ENCODE data around the gene PCSK4. TPM values are rescaled to one million over a fixed set of nuclear protein-coding genes. Genes with fewer than 3 reads are reported as not detected.

The PCSK4 gene
- total RNA-seq, 1 donor from 2014 or later = 2.8 TPM

DNA sequence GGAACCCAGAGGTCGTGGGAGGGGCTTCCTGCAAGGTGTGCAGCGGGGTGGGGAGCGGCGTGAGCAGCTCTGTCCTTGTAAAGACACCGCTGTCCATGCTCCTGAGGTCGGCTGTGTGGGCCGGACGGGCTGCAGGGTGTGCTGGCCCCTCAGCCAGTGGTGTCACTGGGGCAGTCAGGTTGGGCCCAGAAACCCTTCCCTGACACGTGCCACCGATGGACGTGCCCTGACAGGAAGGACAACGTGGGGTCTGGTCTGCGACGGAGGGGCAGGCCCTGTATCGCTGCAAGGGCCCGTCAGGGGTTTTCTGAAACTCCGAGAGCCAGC lies 56.1 kb downstream of the PCSK4 start:
- ATAC-seq = no peak
- no peak for DNase-seq
- intact Hi-C loops (cut with micrococcal nuclease) = no loop called here

DNA sequence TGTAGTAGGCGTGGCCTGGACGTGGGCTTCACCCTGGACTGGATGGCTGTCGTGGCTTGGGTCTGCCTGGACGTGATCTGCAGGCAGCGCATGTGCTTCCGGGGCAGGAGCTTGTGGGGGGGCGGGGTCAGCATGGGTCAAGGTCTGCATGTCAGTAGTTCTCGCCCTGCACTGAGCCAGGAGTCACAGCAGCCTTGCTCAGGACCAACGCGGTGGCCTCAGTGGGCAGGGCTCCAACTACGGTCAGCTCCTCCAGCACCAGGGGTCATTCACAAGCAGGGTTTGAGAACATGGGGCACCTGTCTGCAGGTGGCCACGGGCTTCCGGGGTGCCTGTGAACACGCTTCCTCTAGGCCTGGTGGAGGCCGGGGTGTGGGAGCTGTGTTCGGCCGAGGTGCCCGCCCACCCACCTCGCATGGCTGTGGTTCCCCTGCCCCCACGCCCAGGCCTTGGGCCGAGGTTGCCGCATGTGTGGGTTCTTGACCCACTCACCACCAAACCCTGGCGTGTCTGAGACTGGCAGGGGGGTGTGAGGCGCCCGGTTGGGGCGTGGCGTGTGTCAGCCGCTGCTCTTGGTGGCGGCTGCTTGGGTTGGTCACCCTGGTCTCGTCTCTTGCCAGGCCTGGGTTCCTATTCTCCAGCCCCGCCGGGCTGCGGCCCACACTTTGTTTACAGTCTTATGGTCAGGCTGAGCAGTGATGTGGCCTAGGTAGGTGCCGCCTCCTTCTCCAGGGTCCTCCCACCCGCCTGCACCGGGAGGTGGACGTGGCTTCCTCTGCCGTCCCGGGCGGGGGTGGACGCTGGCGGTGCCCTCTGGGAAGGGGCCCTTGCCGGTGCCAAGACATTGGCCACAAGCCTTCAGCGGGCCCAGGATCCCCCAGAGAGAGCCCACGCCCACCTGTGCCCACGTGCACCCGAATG lies 56.8 kb downstream of the PCSK4 start:
- no peak for DNase-seq
- intact Hi-C loops (cut with micrococcal nuclease) = no loop called here
- no peak for ATAC-seq

DNA sequence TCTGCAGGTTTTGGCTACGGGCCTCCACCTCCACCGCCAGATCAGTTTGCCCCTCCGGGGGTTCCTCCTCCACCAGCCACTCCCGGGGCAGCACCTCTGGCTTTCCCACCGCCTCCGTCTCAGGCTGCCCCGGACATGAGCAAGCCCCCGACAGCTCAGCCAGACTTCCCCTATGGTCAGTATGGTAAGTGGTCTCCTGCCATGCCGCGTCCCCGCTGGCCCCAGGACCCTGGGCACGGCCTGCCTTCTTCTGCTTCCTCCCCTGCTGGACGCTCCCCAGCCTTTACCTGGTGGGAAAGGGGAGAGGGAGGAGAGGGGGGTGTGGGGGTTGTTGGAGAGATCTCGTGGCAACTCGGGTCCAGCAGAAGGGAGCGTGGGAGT lies 57.7 kb downstream of the PCSK4 start:
- DNase-seq = no peak
- ATAC-seq = no peak
- intact Hi-C loops (cut with micrococcal nuclease) = no loop called here

DNA sequence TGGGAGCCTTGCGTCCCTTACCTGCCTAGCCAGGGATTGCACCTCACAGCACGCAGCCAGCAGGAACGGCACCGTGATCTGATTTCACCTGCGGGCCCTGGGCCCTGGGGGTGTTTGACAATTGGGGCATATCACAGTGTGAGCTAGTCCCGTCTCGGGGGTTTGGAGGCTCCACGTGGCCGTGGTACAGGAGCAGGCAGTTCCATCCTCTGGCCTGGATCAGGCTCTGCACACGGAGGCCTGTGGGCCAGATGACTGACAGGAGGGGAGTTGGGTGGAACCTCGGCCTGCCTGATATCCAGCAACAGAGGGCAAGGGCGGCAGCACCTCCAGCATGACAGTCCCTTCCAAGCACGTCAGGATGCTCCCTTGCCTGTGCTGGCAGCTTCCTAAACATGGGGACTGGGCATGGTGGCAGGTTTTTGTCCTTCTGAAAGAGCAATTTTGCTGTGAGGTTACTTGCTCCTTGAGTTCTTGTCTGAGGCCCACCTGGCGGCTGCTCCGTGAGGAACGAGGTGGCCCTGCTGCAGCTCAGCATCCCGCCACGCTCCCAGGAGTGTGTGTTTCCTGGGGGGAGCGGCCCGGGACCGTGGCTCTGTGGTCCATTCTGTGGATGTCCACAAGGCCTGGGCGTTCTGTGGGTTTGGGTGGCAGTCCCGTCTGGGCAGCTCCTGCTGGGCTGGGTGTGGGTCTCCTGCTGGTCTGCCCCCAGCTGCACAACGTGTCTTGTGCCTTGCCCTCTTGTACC lies 58.2 kb downstream of the PCSK4 start:
- intact Hi-C loops (cut with micrococcal nuclease) = no loop called here
- no peak for DNase-seq

More for the DNA sequence above, 58.2 kb downstream of the PCSK4 start:
- no peak for ATAC-seq

Other genes starting within 250 kb of the PCSK4 start
- 686 TPM for gene ATP5F1D, start 248.6 kb downstream of the PCSK4 start, total RNA-seq
- 59.7 TPM for gene MIDN, start 241.8 kb downstream of the PCSK4 start, total RNA-seq
- gene CIRBP, start 221.0 kb downstream of the PCSK4 start, total RNA-seq = 248 TPM
- 13.1 TPM for gene FAM174C, start 214.8 kb downstream of the PCSK4 start, total RNA-seq
- gene EFNA2, start 204.5 kb downstream of the PCSK4 start, total RNA-seq = not detected
- gene NDUFS7, start 106.4 kb downstream of the PCSK4 start, total RNA-seq = 461 TPM
- gene GAMT, start 88.8 kb downstream of the PCSK4 start, total RNA-seq = 92.5 TPM
- gene DAZAP1, start 82.8 kb downstream of the PCSK4 start, total RNA-seq = 96.7 TPM
- 625 TPM for gene RPS15, start 52.0 kb downstream of the PCSK4 start, total RNA-seq
- 0.17 TPM for gene APC2, start 40.2 kb downstream of the PCSK4 start, total RNA-seq
- gene C19orf25, start 11.1 kb downstream of the PCSK4 start, total RNA-seq = 16.2 TPM
- gene REEP6, start 831 bp upstream of the PCSK4 start, total RNA-seq = 0.72 TPM
- 20.5 TPM for gene ADAMTSL5, start 22.7 kb upstream of the PCSK4 start, total RNA-seq
- gene PLK5, start 33.7 kb upstream of the PCSK4 start, total RNA-seq = not detected
- 8.0 TPM for gene MEX3D, start 78.0 kb upstream of the PCSK4 start, total RNA-seq
- 59.0 TPM for gene MBD3, start 102.5 kb upstream of the PCSK4 start, total RNA-seq
- 1,120 TPM for gene UQCR11, start 115.1 kb upstream of the PCSK4 start, total RNA-seq
- 20.7 TPM for gene TCF3, start 162.3 kb upstream of the PCSK4 start, total RNA-seq